ENCODE results near the gene SIX6.

SIX6 gene

DNA sequence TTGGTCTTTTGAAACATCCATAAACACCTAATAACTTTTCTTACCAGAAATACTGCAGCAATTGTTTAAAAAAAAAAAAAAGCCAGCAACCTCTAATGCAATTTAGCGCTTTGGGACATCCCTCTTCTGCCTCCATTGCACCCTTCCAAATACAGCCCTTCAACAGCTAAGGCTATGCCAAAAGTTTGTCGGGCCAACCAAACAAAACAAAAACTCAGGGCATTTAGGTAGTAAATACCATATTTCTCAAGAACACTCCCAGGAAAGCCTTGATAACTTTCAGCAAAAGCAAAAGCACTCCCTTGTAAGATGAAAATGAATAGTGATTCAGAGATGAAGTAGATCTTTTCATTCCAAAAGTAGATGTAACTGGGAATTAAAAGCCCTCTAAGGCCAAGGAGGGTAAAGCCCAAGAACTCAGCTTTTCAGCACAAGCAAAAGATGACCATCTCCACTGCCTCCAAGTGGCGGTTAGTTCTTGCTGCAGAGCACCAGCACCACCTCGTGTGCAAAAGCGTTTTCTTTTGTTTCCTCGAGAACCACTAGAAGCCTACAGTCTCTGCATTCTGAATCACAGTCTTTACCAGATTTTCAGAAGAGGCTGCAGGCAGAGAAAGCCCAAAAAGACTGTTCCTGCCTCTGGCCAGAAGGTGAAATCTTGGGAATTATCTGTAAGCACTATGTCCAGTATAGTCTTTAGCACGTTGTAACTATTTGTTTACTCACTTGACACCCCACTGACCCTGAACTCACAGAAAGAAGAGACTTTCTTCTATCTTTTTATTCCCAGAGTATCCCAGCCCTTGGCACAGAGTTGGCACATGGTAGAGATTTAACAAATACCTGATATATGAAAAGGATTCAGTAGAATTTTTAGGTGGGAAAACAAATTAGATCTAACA is 53.1 kb downstream of the SIX6 start:
- Histone ChIP-seq H3K9me3 (ENCODE audit: control insufficient read depth, insufficient read depth, low read length) (no peaks in the 10 kb centered on the region), H3K9ac (ENCODE audit: low read depth, low read length) (no peak overlapping the region), H3K36me3 (ENCODE audit: insufficient read depth, low read length) (no peaks in the 10 kb centered on the region), H3K4me1 (ENCODE audit: insufficient read depth, low read length) (no peaks in the 10 kb centered on the region)
